Panc1 (cell line): ENCODE results near the gene TMEM131. TPM values are rescaled to one million over a fixed set of nuclear protein-coding genes. Genes with fewer than 3 reads are reported as not detected.

Source experiments
- ATAC-seq: fragments of 200-7000 bp; cut with Tn5 transposase; 2 replicates; pipeline ENCODE4 v1.9.1; 2020; ENCODE audit warnings: mild to moderate bottlenecking, moderate library complexity
- BruUV-seq: library from RNA; stranded (reverse); fragments of 400-500 nt; replicated peaks from 2 replicates; lab custom pipeline; 2021; lab: Mats Ljungman, UMichigan
- CTCF ChIA-PET: fragments of 300-600 bp; sonication (Branson Sonifier 250); formaldehyde crosslinking; loops from one replicate; lab custom pipeline; 2022; ENCODE audit warnings: antibody characterized with exemption; lab: Charles Lee
- POLR2A ChIA-PET: fragments of 300-600 bp; sonication (Branson Sonifier 250); formaldehyde crosslinking; loops from one replicate; lab custom pipeline; 2022; ENCODE audit warnings: antibody characterized with exemption; lab: Charles Lee
- DNase-seq: peaks from one replicate; pipeline ENCODE4 v3.0.0-alpha.2; 2010; ENCODE audit warnings: low read depth, low spot score
- H3K27ac ChIP-seq: 2 replicates; pipeline ENCODE4 v1.5.1; 2011; ENCODE audit warnings: mild to moderate bottlenecking, low read length, inconsistent platforms
- H3K27me3 ChIP-seq: fragments of 200-500 bp; sonication (Bioruptor generic); 2 replicates; pipeline ENCODE4 v1.6.0; 2014; ENCODE audit warnings: low read length, inconsistent platforms; ENCODE audit not compliant: control insufficient read depth, insufficient read depth
- H3K36me3 ChIP-seq: fragments of 200-500 bp; sonication (Bioruptor generic); 2 replicates; pipeline ENCODE4 v1.5.1; 2014; ENCODE audit warnings: inconsistent platforms, mild to moderate bottlenecking, low read length, moderate library complexity; ENCODE audit not compliant: control insufficient read depth, insufficient read depth
- H3K4me1 ChIP-seq: 2 replicates; pipeline ENCODE4 v1.5.1; 2011; ENCODE audit warnings: inconsistent platforms, mild to moderate bottlenecking, low read length, moderate library complexity; ENCODE audit not compliant: control insufficient read depth, insufficient read depth
- H3K4me3 ChIP-seq, 2 experiments: 2 replicates each; pipeline ENCODE4 v1.5.1; 2011 to 2012; ENCODE audit warnings: low read depth in 2 of 2, low read length in 2 of 2, mild to moderate bottlenecking in 2 of 2, inconsistent platforms in 1 of 2, moderate library complexity in 1 of 2
- H3K9me3 ChIP-seq: fragments of 200-500 bp; sonication (Bioruptor generic); 2 replicates; pipeline ENCODE4 v1.5.1; 2014; ENCODE audit warnings: low read depth, mild to moderate bottlenecking, inconsistent platforms, low read length, moderate library complexity; ENCODE audit not compliant: control insufficient read depth, insufficient read depth
- CTCF ChIP-seq: fragments of 450-650 bp; IDR thresholded peaks from 2 replicates; pipeline ENCODE4 v1.5.1; 2017; ENCODE audit warnings: mild to moderate bottlenecking
- POLR2AphosphoS5 ChIP-seq: IDR thresholded peaks from 2 replicates; pipeline ENCODE4 v1.6.1; 2012; ENCODE audit warnings: mild to moderate bottlenecking, low read depth, low read length, moderate library complexity
- REST ChIP-seq, 2 experiments: IDR thresholded peaks; 2 replicates each; pipeline ENCODE4 v1.6.1; 2011 to 2012; ENCODE audit warnings: low read depth in 2 of 2, control low read depth in 1 of 2, low read length in 1 of 2, mild to moderate bottlenecking in 1 of 2, moderate library complexity in 1 of 2; ENCODE audit not compliant: insufficient read depth in 1 of 2
- SIN3A ChIP-seq: IDR thresholded peaks from 2 replicates; pipeline ENCODE4 v1.6.1; 2012; ENCODE audit warnings: low read depth, mild to moderate bottlenecking, low read length, moderate library complexity, borderline replicate concordance; ENCODE audit not compliant: insufficient read depth
- TCF7L2 ChIP-seq: IDR thresholded peaks from 2 replicates; pipeline ENCODE4 v1.6.1; 2011; ENCODE audit warnings: mild to moderate bottlenecking, low read depth, low read length, inconsistent platforms
- in situ Hi-C: cut with HindIII; loops from 2 replicates; pipeline ENCODE4 v1.10.0; 2016; ENCODE audit warnings: low sequenced_read_pairs, low pct_unique_long_range_greater_than_20kb
- intact Hi-C: fragments of 100-400 bp; cut with micrococcal nuclease; formaldehyde crosslinking; loops from one replicate; pipeline ENCODE4 v1.10.0; 2022; ENCODE audit not compliant: unreplicated experiment
- total RNA-seq: library from RNA; stranded (reverse); gene quantifications from one replicate; pipeline ENCODE4 v1.2.1, GENCODE V29; 2021; ENCODE audit not compliant: unreplicated experiment

TMEM131 gene
- total RNA-seq, 1 experiment from 2014 or later = 43.4 TPM

GRCh38 chr2:97928591-97928990 lies 67.2 kb downstream of the TMEM131 start:
- ChIA-PET POLR2A (no interaction called here), CTCF (no interaction called here)
- Histone ChIP-seq H3K36me3 (no peaks in the 10 kb centered on the region; the same call in 1 of the 2 replicates), H3K4me3 (no peak overlapping the region), H3K27ac (no peak overlapping the region), H3K4me1 (no peaks in the 10 kb centered on the region; the same call in 1 of the 2 replicates), H3K9me3 (no peaks in the 10 kb centered on the region), H3K27me3 (no peaks in the 10 kb centered on the region)
- intact Hi-C loops (no loop called here), in situ Hi-C loops (no loop called here)
- ATAC-seq (no peak), DNase-seq (no peak)
- BruUV-seq = no TSS peak
- TF ChIP-seq POLR2AphosphoS5 (no peak), SIN3A (no peak), REST (IDR thresholded peaks at IDR 0.05; ENCODE audit: insufficient read depth in 1 of 2, low read depth in 2 of 2, low read length in 1 of 2) (no peak), CTCF (no peak), TCF7L2 (no peak)

- Histone ChIP-seq H3K9me3 (no peaks in the 10 kb centered on the region), H3K4me1 (no peaks in the 10 kb centered on the region), H3K36me3 (no peaks in the 10 kb centered on the region; the same call in 1 of the 2 replicates), H3K27ac (no peak overlapping the region), H3K27me3 (no peaks in the 10 kb centered on the region), H3K4me3 (no peak overlapping the region)
- DNase-seq (no peak), ATAC-seq (no peak)
- TF ChIP-seq CTCF (no peak), REST (IDR thresholded peaks at IDR 0.05; ENCODE audit: insufficient read depth in 1 of 2, low read depth in 2 of 2, low read length in 1 of 2) (no peak), TCF7L2 (no peak), POLR2AphosphoS5 (no peak), SIN3A (no peak)
- intact Hi-C loops = no loop called here
- no TSS peak for BruUV-seq
- in situ Hi-C loops = no loop called here
- CTCF ChIA-PET = no interaction called here
- POLR2A ChIA-PET = interaction anchor here (0.9 kb wide), 1 partner anchor 12 kb away, joined by 3 read pairs; no protein-coding TSS in a partner anchor
Measured at GRCh38 chr2:97926946-97927345, 68.8 kb downstream of the TMEM131 start.
